Measurements from ENCODE around the gene NDUFS2. TPM values are rescaled to one million over a fixed set of nuclear protein-coding genes. Genes with fewer than 3 reads are reported as not detected.

NDUFS2 gene
- total and polyA plus RNA-seq, 2 experiments from 2014 or later: 183 to 367 TPM

GRCh38 chr1:161159087-161159912 is 42.9 kb upstream of the NDUFS2 start, which contains the start of gene USP21:
TSS of gene USP21 (plus strand) at chr1:161159500. CDS start at chr1:161160641, 1,141 bp downstream.
- TF ChIP-seq CTCF (IDR thresholded peaks at IDR 0.05; ENCODE audit: low read depth, low read length): peak; percentile 45
- peak; percentile 93 to 96 for DNase-seq (ENCODE audit: low read depth in 1 of 2, low spot score in 1 of 2)
- Histone ChIP-seq H3K4me1 (ENCODE audit: low read depth) (peaks cover 6% of the 10 kb centered on the region), H3K36me3 (peaks cover 8% of the 10 kb centered on the region), H3K27me3 (no peaks in the 10 kb centered on the region), H3K27ac (peak within 1 kb of the TSS; percentile 89), H3K4me3 (peak within 1 kb of the TSS; percentile 59), H3K9me3 (ENCODE audit: low read depth) (no peaks in the 10 kb centered on the region)

- no peak for TF ChIP-seq CTCF (IDR thresholded peaks at IDR 0.05; ENCODE audit: low read depth, low read length)
- Histone ChIP-seq H3K4me1 (ENCODE audit: low read depth) (peaks cover 6% of the 10 kb centered on the region), H3K27ac (peak overlapping the region; percentile 89), H3K36me3 (peaks cover 11% of the 10 kb centered on the region), H3K4me3 (peak overlapping the region; percentile 59), H3K27me3 (no peaks in the 10 kb centered on the region), H3K9me3 (ENCODE audit: low read depth) (no peaks in the 10 kb centered on the region)
- no peak for DNase-seq (ENCODE audit: low read depth in 1 of 2, low spot score in 1 of 2)
Measured at GRCh38 chr1:161159913-161160243, 42.3 kb upstream of the NDUFS2 start.

GRCh38 chr1:161160671-161161145 is 41.5 kb upstream of the NDUFS2 start:
- Histone ChIP-seq H3K4me3 (no peak overlapping the region), H3K9me3 (ENCODE audit: low read depth) (no peaks in the 10 kb centered on the region), H3K4me1 (ENCODE audit: low read depth) (peaks cover 6% of the 10 kb centered on the region), H3K27ac (no peak overlapping the region), H3K36me3 (peaks cover 11% of the 10 kb centered on the region), H3K27me3 (no peaks in the 10 kb centered on the region)
- DNase-seq (ENCODE audit: low read depth in 1 of 2, low spot score in 1 of 2): no peak
- no peak for TF ChIP-seq CTCF (IDR thresholded peaks at IDR 0.05; ENCODE audit: low read depth, low read length)

GRCh38 chr1:161161652-161162051 is 40.5 kb upstream of the NDUFS2 start:
- Histone ChIP-seq H3K27me3 (no peaks in the 10 kb centered on the region), H3K4me3 (no peak overlapping the region), H3K27ac (peak overlapping the region; percentile 65), H3K36me3 (peaks cover 11% of the 10 kb centered on the region), H3K9me3 (ENCODE audit: low read depth) (no peaks in the 10 kb centered on the region), H3K4me1 (ENCODE audit: low read depth) (peaks cover 6% of the 10 kb centered on the region)
- no peak for DNase-seq (ENCODE audit: low read depth in 1 of 2, low spot score in 1 of 2)
- TF ChIP-seq CTCF (IDR thresholded peaks at IDR 0.05; ENCODE audit: low read depth, low read length): no peak

- no peak for TF ChIP-seq CTCF (IDR thresholded peaks at IDR 0.05; ENCODE audit: low read depth, low read length)
- Histone ChIP-seq H3K27ac (peak overlapping the region; percentile 65), H3K27me3 (no peaks in the 10 kb centered on the region), H3K4me1 (ENCODE audit: low read depth) (peaks cover 6% of the 10 kb centered on the region), H3K36me3 (peaks cover 11% of the 10 kb centered on the region), H3K4me3 (no peak overlapping the region), H3K9me3 (ENCODE audit: low read depth) (no peaks in the 10 kb centered on the region)
- DNase-seq (ENCODE audit: low read depth in 1 of 2, low spot score in 1 of 2): no peak
Measured at GRCh38 chr1:161162052-161162451, 40.1 kb upstream of the NDUFS2 start.
